Kidney (tissue), 14 donors: ENCODE measurements around the gene PTK6. TPM values are rescaled to one million over a fixed set of nuclear protein-coding genes. Genes with fewer than 3 reads are reported as not detected.
"Not testable (repeated sequence)": the region's sequence is repeated elsewhere in the genome, so short reads cannot be mapped to it uniquely, and the experiment has no call there.

Experiments
- DNase-seq, 5 donors: peaks; one replicate each; pipeline ENCODE4 v3.0.0-alpha.2; 2013 to 2020
- FAIRE-seq: peaks from 2 replicates; lab custom pipeline; 2012; peaks lifted over from hg19 to GRCh38; lab: Jason Lieb, UNC
- H3K27ac ChIP-seq, 2 donors: one replicate each; pipeline ENCODE4 v1.7.0; 2013; ENCODE audit warnings: low read depth in 2 of 2, low read length in 2 of 2, inconsistent platforms in 1 of 2
- H3K27me3 ChIP-seq: one replicate; pipeline ENCODE4 v1.7.1; 2013; ENCODE audit warnings: low read length, inconsistent platforms; ENCODE audit not compliant: control insufficient read depth, insufficient read depth
- H3K36me3 ChIP-seq, 3 donors: one replicate each; pipeline versions ENCODE4 v1.7.0 to v1.7.1; 2013; ENCODE audit warnings: low read length in 3 of 3, control low read depth in 1 of 3, inconsistent platforms in 1 of 3; ENCODE audit not compliant: insufficient read depth in 3 of 3, control insufficient read depth in 2 of 3
- H3K4me1 ChIP-seq, 3 donors: one replicate each; pipeline versions ENCODE4 v1.7.0 to v1.7.1; 2013; ENCODE audit warnings: low read length in 3 of 3, inconsistent platforms in 1 of 3, low read depth in 1 of 3; ENCODE audit not compliant: control insufficient read depth in 2 of 3, insufficient read depth in 2 of 3
- H3K4me3 ChIP-seq, 3 donors: one replicate each; pipeline versions ENCODE4 v1.7.0 to v1.8.1; 2013; ENCODE audit warnings: low read length in 3 of 3, control low read depth in 1 of 3, inconsistent platforms in 1 of 3
- H3K9ac ChIP-seq, 3 donors: one replicate each; pipeline versions ENCODE4 v1.7.0 to v1.7.1; 2013; ENCODE audit warnings: low read length in 3 of 3, control low read depth in 1 of 3, inconsistent platforms in 1 of 3
- H3K9me3 ChIP-seq, 3 donors: one replicate each; pipeline versions ENCODE4 v1.7.0 to v1.7.1; 2013; ENCODE audit warnings: low read length in 3 of 3, control low read depth in 1 of 3, inconsistent platforms in 1 of 3; ENCODE audit not compliant: control insufficient read depth in 2 of 3, insufficient read depth in 1 of 3
- CTCF ChIP-seq: IDR thresholded peaks from 3 replicates; pipeline ENCODE4 v1.5.1; 2012; ENCODE audit warnings: mild to moderate bottlenecking, moderate library complexity, borderline replicate concordance; ENCODE audit not compliant: insufficient read depth; ENCODE audit errors: extremely low read depth
- intact Hi-C: fragments of 100-400 bp; cut with DNase I; formaldehyde crosslinking; loops from one replicate; pipeline ENCODE4 v1.11.1; 2022
- polyA plus RNA-seq: library from polyadenylated mRNA; stranded (reverse); fragments of 350-450 nt; fragmentation: Illumina TruSeq; extraction: RNeasy Lipid Tissue Mini Kit (QIAGEN cat#74804); gene quantifications from one replicate; pipeline ENCODE4 v1.2.3, GENCODE V29; 2014; ENCODE audit warnings: low read depth, low replicate concordance; ENCODE audit not compliant: insufficient read depth
- total RNA-seq: library from RNA; stranded (reverse); fragmentation: NEBNext Ultra II Directional; extraction: Animal tissue kit (Norgen Biotek cat#: 25700); gene quantifications from one replicate; pipeline ENCODE4 v1.2.1, GENCODE V29; 2021
- donor health status: control.
- donor health status: control.
- donor health status: control.
- donor health status: control.
- donor health status: control.
- donor health status: DM: yes; HTN: yes; CAD: no.
- donor health status: Normal renal cell carcinoma (clear cell type).

PTK6 gene
- total and polyA plus RNA-seq, 2 donors from 2014 or later, result 0.26 to 1.1 TPM

DNA sequence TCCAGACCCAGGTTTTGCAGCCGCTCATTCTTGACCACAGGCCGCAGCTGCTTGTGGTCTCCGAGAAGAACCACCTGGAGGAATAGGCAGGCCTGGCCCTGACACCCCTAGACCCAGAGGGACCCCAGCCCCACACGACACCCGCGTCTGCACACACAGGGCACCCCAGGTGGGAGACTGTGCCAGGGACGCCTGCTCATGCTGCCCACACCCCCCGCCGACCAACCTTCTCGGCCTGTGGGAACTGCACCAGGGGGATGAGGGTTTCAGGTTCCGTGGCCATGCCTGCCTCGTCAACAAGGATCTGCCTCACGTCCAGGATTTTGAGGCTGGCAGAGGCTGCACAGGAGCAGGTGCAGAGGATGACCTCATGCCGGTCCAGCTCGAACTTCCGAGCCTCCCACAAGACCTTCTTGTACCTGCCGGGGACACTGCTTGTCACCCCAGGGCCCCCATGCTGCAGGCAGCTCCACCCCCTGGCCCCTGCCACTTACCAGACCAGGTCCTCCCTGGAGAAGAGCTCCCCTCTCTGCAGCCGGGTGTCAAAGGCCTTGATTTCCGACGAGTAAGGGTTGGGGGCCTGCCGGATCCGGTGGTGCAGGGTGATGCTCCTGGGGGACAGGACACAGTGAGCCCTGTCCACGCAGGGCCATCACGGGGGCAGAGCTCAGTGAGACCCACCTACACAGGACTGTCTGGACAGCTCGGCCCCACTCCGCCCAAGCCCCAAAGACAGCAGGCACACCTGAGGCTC is 23.9 kb upstream of the PTK6 start:
- no peaks in the 10 kb centered on the region for H3K27me3 ChIP-seq
- H3K4me1 ChIP-seq, result no peaks in the 10 kb centered on the region
- H3K9ac ChIP-seq, result no peak overlapping the region
- FAIRE-seq (no peak), DNase-seq (no peak)
- H3K9me3 ChIP-seq, result no peaks in the 10 kb centered on the region
- no peak for TF ChIP-seq CTCF
- H3K36me3 ChIP-seq, result peaks cover 0 to 3% (median 0%) of the 10 kb centered on the region in 3 donors
- H3K4me3 ChIP-seq, result no peak overlapping the region
- intact Hi-C loops, result no loop called here
- no peak overlapping the region for H3K27ac ChIP-seq

DNA sequence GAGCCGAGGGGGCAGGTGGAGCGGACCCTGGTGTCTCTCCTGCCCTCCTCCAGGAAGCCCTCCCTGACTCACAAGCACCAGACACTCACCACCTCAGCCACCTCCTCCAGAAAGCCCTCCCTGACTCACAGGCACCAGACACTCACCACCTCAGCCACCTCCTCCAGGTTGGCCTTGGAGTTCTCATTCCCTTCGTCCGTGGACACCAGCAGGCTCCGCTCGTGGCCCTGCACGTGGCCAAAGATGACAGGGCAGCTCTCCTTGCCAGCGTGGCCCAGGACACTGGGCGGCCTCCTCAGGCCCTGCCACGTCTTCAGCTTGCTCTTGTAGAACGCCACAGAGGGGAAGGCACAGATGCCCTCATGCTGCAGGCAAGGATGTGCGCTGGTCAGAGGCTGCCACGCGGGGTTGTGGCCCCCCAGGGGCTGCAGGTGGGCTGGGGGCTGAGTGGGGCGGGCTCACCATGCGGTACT is 23.2 kb upstream of the PTK6 start:
- Histone ChIP-seq H3K9me3 (no peaks in the 10 kb centered on the region), H3K9ac (no peak overlapping the region), H3K27me3 (no peaks in the 10 kb centered on the region), H3K36me3 (peaks cover 0 to 3% (median 0%) of the 10 kb centered on the region in 3 donors), H3K27ac (no peak overlapping the region), H3K4me3 (no peak overlapping the region), H3K4me1 (no peaks in the 10 kb centered on the region)
- TF ChIP-seq CTCF, result no peak
- DNase-seq (no peak), FAIRE-seq (no peak)
- intact Hi-C loops, result no loop called here

DNA sequence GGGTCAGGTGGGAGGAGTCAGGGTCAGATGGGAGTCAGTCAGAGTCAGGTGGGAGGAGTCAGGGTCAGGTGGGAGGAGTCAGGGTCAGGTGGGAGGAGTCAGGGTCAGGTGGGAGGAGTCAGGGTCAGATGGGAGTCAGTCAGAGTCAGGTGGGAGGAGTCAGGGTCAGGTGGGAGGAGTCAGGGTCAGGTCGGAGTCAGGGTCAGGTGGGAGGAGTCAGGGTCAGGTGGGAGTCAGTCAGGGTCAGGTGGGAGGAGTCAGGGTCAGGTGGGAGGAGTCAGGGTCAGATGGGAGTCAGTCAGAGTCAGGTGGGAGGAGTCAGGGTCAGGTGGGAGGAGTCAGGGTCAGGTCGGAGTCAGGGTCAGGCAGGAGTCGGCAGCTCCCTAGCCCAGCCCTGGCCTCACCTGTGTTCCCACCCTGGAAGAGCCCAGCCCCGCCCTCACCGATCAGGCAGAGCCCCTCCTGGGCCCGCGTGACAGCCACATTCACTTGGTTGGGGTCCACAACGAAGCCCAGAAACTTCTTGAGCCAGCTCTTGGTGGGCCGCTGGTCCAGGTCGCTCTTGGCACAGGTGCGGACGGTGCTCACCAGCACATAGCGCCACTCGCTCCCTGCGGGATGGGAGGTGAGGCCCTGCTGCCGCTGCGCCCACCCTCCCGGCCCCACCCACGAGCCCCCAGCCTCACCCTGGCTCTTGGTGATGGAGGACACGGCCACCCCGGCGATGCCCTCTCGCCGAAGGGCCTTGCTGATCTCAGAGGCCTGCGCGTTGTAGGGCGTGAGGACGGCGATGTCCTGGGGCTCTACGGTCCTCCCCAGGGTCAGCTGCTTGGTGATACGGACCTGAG is 22.5 kb upstream of the PTK6 start:
- H3K9me3 ChIP-seq, intact Hi-C loops, H3K27ac ChIP-seq, H3K9ac ChIP-seq, H3K4me1 ChIP-seq, FAIRE-seq, H3K27me3 ChIP-seq, H3K4me3 ChIP-seq, H3K36me3 ChIP-seq, DNase-seq: not testable (repeated sequence)
